Stimulated activated CD4-positive, alpha-beta T cell treated with anti-CD3 and anti-CD28 coated beads, Interleukin-1b, Interleukin-23, amount 100 ng/mL, for 48 hours (primary cell): ENCODE data around the gene PET100.

ENCODE experiments used
- DNase-seq: peaks from one replicate; pipeline ENCODE4 v3.0.0-alpha.2; 2020

Gene PET100

GRCh38 chr19:7680606-7681339 lies 51.2 kb downstream of the PET100 start, which contains the start of gene TRAPPC5:
Gene TRAPPC5, plus strand, starts transcription at chr19:7680833. Its CDS starts 1,421 bp downstream, at chr19:7682254.
- DNase-seq, result peak; percentile 84
